Natural killer cell (primary cell): ENCODE data around the gene ACTR2. TPM values are rescaled to one million over a fixed set of nuclear protein-coding genes. Genes with fewer than 3 reads are reported as not detected.

Experiments used
- ATAC-seq, 3 donors: fragments of 150-1000 bp in 2 of 3; fragments of 200-7000 bp in 1 of 3; cut with Tn5 transposase; 1 replicate in 1 of 3; 2 replicates in 2 of 3; pipeline ENCODE4 v1.10.0; 2021; ENCODE audit warnings: mild to moderate bottlenecking in 2 of 3, moderate library complexity in 2 of 3
- DNase-seq, 2 donors: peaks; one replicate each; pipeline versions ENCODE4 v3.0.0 to v3.0.0-alpha.2; 2013 to 2021; ENCODE audit warnings: mixed read lengths in 1 of 2
- H3K27ac ChIP-seq: one replicate; pipeline ENCODE4 v1.5.1; 2013; ENCODE audit warnings: mild to moderate bottlenecking, low read length
- H3K27me3 ChIP-seq: one replicate; pipeline ENCODE4 v1.6.1; 2013; ENCODE audit warnings: low read length; ENCODE audit not compliant: control insufficient read depth, insufficient read depth
- H3K36me3 ChIP-seq: one replicate; pipeline ENCODE4 v1.6.1; 2013; ENCODE audit warnings: low read length; ENCODE audit not compliant: control insufficient read depth, insufficient read depth
- H3K4me1 ChIP-seq: one replicate; pipeline ENCODE4 v1.6.1; 2013; ENCODE audit warnings: low read length; ENCODE audit not compliant: control insufficient read depth, insufficient read depth
- H3K4me3 ChIP-seq: one replicate; pipeline ENCODE4 v1.5.1; 2013; ENCODE audit warnings: low read length
- H3K9me3 ChIP-seq: one replicate; pipeline ENCODE4 v1.6.1; 2013; ENCODE audit warnings: low read length; ENCODE audit not compliant: control insufficient read depth, insufficient read depth
- H3K27ac Mint-ChIP-seq, 2 donors: one replicate each; pipeline ENCODE4 v1.8.0; 2022; ENCODE audit warnings: mild to moderate bottlenecking in 2 of 2, mixed read lengths in 2 of 2, moderate library complexity in 1 of 2
- H3K27me3 Mint-ChIP-seq, 2 donors: one replicate each; pipeline ENCODE4 v1.8.0; 2022; ENCODE audit warnings: low read depth in 2 of 2, mixed read lengths in 2 of 2
- H3K36me3 Mint-ChIP-seq: one replicate; pipeline ENCODE4 v1.8.0; 2022; ENCODE audit warnings: mixed read lengths
- H3K4me1 Mint-ChIP-seq, 2 donors: one replicate each; pipeline ENCODE4 v1.8.0; 2022; ENCODE audit warnings: mixed read lengths in 2 of 2
- H3K4me3 Mint-ChIP-seq: one replicate; pipeline ENCODE4 v1.8.0; 2022; ENCODE audit warnings: mild to moderate bottlenecking, moderate library complexity, mixed read lengths
- H3K9me3 Mint-ChIP-seq, 2 donors: one replicate each; pipeline ENCODE4 v1.8.0; 2022; ENCODE audit warnings: mixed read lengths in 2 of 2
- WGBS: methylation state at CpG from one replicate; pipeline ENCODE4 v1.1.7; 2013; ENCODE audit warnings: missing lambda C conversion rate; ENCODE audit not compliant: insufficient coverage; 5-methylcytosine and 5-hydroxymethylcytosine counted together
- intact Hi-C: fragments of 100-400 bp; cut with micrococcal nuclease; formaldehyde crosslinking; loops from one replicate; pipeline ENCODE4 v1.14.2; 2022
- total RNA-seq, 4 donors: library from RNA; stranded (reverse); fragments of 120-200 nt in 1 of 4; gene quantifications; one replicate each; pipeline versions ENCODE4 v1.2.3 to v1.2.4, GENCODE V29; 2013 to 2022
- TF ChIP-seq, protein P1 (sequence below): fragments of 200-600 bp; IDR thresholded peaks from one replicate; pipeline ENCODE4 v1.8.0; 2022; ENCODE audit warnings: antibody characterized with exemption

Gene ACTR2
- total RNA-seq, 3 donors from 2014 or later (not counting 1 experiment from before 2014, with no cell fraction given) = 346 to 404 (median 403) TPM

DNA sequence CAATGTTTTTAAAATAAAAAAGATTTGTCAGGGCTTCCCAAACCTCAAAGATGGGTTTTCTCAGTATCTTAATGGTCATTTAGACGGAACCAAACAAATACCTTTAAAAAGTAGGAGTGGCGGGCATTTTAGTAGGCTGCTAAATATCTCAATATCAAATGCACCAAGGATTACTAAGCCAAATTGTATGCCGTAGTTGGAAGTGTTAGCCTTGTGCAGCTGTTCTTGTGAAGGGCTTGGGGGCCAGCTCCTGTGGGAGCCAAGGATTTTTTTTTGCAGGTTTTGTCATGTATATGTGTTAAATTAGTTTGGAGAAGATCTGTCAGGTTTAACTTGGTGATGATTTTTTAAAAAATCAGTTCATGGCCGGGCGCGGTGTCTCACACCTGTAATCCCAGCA, 52.1 kb downstream of the ACTR2 start:
- no peak for ATAC-seq
- H3K36me3 Mint-ChIP-seq = no peaks in the 10 kb centered on the region
- no peaks in the 10 kb centered on the region for H3K36me3 ChIP-seq
- H3K9me3 Mint-ChIP-seq = no peaks in the 10 kb centered on the region
- H3K4me3 ChIP-seq = no peak overlapping the region
- 97% methylated on average over 6 of the region's 6 CpGs for WGBS
- no peak overlapping the region for H3K27ac ChIP-seq
- no peaks in the 10 kb centered on the region for H3K4me1 ChIP-seq
- H3K27me3 Mint-ChIP-seq = no peaks in the 10 kb centered on the region
- H3K4me1 Mint-ChIP-seq = peaks cover 5 to 11% of the 10 kb centered on the region in 2 donors
- no peak overlapping the region for H3K4me3 Mint-ChIP-seq
- no peak for DNase-seq
- no peaks in the 10 kb centered on the region for H3K9me3 ChIP-seq
- intact Hi-C loops = no loop called here
- H3K27ac Mint-ChIP-seq = no peak overlapping the region
- TF ChIP-seq, protein P1, sequence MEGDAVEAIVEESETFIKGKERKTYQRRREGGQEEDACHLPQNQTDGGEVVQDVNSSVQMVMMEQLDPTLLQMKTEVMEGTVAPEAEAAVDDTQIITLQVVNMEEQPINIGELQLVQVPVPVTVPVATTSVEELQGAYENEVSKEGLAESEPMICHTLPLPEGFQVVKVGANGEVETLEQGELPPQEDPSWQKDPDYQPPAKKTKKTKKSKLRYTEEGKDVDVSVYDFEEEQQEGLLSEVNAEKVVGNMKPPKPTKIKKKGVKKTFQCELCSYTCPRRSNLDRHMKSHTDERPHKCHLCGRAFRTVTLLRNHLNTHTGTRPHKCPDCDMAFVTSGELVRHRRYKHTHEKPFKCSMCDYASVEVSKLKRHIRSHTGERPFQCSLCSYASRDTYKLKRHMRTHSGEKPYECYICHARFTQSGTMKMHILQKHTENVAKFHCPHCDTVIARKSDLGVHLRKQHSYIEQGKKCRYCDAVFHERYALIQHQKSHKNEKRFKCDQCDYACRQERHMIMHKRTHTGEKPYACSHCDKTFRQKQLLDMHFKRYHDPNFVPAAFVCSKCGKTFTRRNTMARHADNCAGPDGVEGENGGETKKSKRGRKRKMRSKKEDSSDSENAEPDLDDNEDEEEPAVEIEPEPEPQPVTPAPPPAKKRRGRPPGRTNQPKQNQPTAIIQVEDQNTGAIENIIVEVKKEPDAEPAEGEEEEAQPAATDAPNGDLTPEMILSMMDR = no peak
- H3K27me3 ChIP-seq = no peaks in the 10 kb centered on the region

- no peak overlapping the region for H3K4me3 ChIP-seq
- Mint-ChIP-seq H3K4me3 (no peak overlapping the region), H3K27me3 (no peaks in the 10 kb centered on the region), H3K27ac (no peak overlapping the region), H3K36me3 (no peaks in the 10 kb centered on the region), H3K4me1 (peaks cover 5 to 11% of the 10 kb centered on the region in 2 donors), H3K9me3 (no peaks in the 10 kb centered on the region)
- ATAC-seq = no peak
- no peak overlapping the region for H3K27ac ChIP-seq
- TF ChIP-seq, protein P1 = no peak
- H3K27me3 ChIP-seq = no peaks in the 10 kb centered on the region
- no peaks in the 10 kb centered on the region for H3K9me3 ChIP-seq
- intact Hi-C loops = no loop called here
- no peak for DNase-seq
- 65% methylated on average over 4 of the region's 4 CpGs for WGBS
- H3K36me3 ChIP-seq = no peaks in the 10 kb centered on the region
- H3K4me1 ChIP-seq = no peaks in the 10 kb centered on the region
Observed at GRCh38 chr2:65281627-65282351, 54.2 kb downstream of the ACTR2 start.

DNA sequence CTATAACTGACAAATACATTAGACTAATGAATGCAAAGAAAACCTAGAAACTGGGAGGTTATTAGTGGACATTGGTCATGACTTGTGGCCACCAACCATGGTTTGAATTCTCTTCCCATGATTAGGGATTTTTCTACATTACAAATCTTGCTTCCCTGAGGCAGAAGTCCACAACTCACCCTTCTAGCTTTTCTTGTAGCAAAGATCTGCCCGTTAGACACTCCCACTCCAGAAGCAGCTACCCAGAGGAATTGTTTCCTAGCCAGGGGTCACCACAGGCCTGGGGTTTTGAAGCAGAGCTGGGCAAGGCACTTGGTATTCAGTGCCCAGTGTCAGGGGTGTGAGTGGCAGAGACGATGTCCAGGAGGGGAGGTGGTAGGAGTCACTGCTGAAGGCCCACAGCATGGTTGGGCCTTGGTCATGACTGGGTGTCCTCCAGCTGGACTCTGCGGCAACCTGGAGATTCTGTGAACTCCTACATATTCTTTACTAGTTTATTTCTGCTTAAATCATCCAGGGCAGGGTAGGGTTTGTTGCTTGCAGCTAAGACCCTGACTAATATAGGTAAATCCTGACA, 54.9 kb downstream of the ACTR2 start:
- no peaks in the 10 kb centered on the region for H3K4me1 ChIP-seq
- Mint-ChIP-seq H3K4me3 (no peak overlapping the region), H3K36me3 (no peaks in the 10 kb centered on the region), H3K4me1 (peaks cover 5 to 11% of the 10 kb centered on the region in 2 donors), H3K27ac (no peak overlapping the region), H3K9me3 (no peaks in the 10 kb centered on the region), H3K27me3 (no peaks in the 10 kb centered on the region)
- no peaks in the 10 kb centered on the region for H3K9me3 ChIP-seq
- H3K27me3 ChIP-seq = no peaks in the 10 kb centered on the region
- H3K4me3 ChIP-seq = no peak overlapping the region
- WGBS = 89% methylated on average over 3 of the region's 3 CpGs
- TF ChIP-seq, protein P1 = no peak
- no peak for ATAC-seq
- H3K36me3 ChIP-seq = no peaks in the 10 kb centered on the region
- no peak for DNase-seq
- intact Hi-C loops = no loop called here
- H3K27ac ChIP-seq = no peak overlapping the region
